Measurements from ENCODE around the gene HLA-DRB1. TPM values are rescaled to one million over a fixed set of nuclear protein-coding genes. Genes with fewer than 3 reads are reported as not detected.
A peak's percentile ranks its signal among the peaks of the same experiment; 100 is the strongest.
"Not testable (repeated sequence)": the region's sequence is repeated elsewhere in the genome, so short reads cannot be mapped to it uniquely, and the experiment has no call there.

HLA-DRB1 gene
- total RNA-seq, 1 experiment from 2014 or later: 1.4 TPM

- DNase-seq (ENCODE audit: low spot score): no peak
- POLR2A ChIA-PET: interaction anchor here (0.5 kb wide), 1 partner anchor 697 kb away, joined by 3 read pairs; no protein-coding TSS in a partner anchor
- no peak for TF ChIP-seq NR3C1 (CRISPR knock-in tag; conservative IDR thresholded peaks at IDR 0.05; ENCODE audit: low read depth)
- TF ChIP-seq JAZF1 (CRISPR knock-in tag; IDR thresholded peaks at IDR 0.05): no peak
- no peak for TF ChIP-seq ATF3 (CRISPR knock-in tag; conservative IDR thresholded peaks at IDR 0.05)
- no peak for TF ChIP-seq ZNF532 (CRISPR knock-in tag; IDR thresholded peaks at IDR 0.05; ENCODE audit: borderline replicate concordance)
- no peak for TF ChIP-seq ZNF138 (CRISPR knock-in tag; conservative IDR thresholded peaks at IDR 0.05)
- TF ChIP-seq PRDM15 (CRISPR knock-in tag; IDR thresholded peaks at IDR 0.05): no peak
- TF ChIP-seq NFE2L1 (CRISPR knock-in tag; IDR thresholded peaks at IDR 0.05): no peak
- TF ChIP-seq RORB (CRISPR knock-in tag; IDR thresholded peaks at IDR 0.05): no peak
Measured at GRCh38 chr6:32637219-32637880, 47.7 kb upstream of the HLA-DRB1 start, which contains the start of gene HLA-DQA1. Gene HLA-DQA1 (plus strand): TSS chr6:32637406. CDS start chr6:32637459, 53 bp downstream.

GRCh38 chr6:32635526-32636123 lies 46.0 kb upstream of the HLA-DRB1 start:
- no peak for DNase-seq (ENCODE audit: low spot score)
- TF ChIP-seq FOXK1 (CRISPR knock-in tag; IDR thresholded peaks at IDR 0.05) (no peak), CTCF (IDR thresholded peaks at IDR 0.05) (no peak), STAT6 (CRISPR knock-in tag; conservative IDR thresholded peaks at IDR 0.05; ENCODE audit: low read depth) (no peak), NR3C1 (CRISPR knock-in tag; conservative IDR thresholded peaks at IDR 0.05; ENCODE audit: low read depth) (no peak), IRF2 (CRISPR knock-in tag; IDR thresholded peaks at IDR 0.05; ENCODE audit: borderline replicate concordance, low read depth) (no peak), PREB (CRISPR knock-in tag; IDR thresholded peaks at IDR 0.05; ENCODE audit: borderline replicate concordance) (no peak), MAX (CRISPR knock-in tag; IDR thresholded peaks at IDR 0.05) (no peak), ZNF219 (CRISPR knock-in tag; IDR thresholded peaks at IDR 0.05; ENCODE audit: borderline replicate concordance) (no peak)
- Mint-ChIP-seq H3K36me3 (no peaks in the 10 kb centered on the region), H3K27me3 (ENCODE audit: low read depth) (peaks cover 7% of the 10 kb centered on the region), H3K4me3 (no peak overlapping the region), H3K9me3 (no peaks in the 10 kb centered on the region), H3K4me1 (no peaks in the 10 kb centered on the region), H3K27ac (no peak overlapping the region)
- ChIA-PET CTCF (no interaction called here), POLR2A (no interaction called here)
- no peak for ATAC-seq

More at GRCh38 chr6:32637219-32637880, 47.7 kb upstream of the HLA-DRB1 start, which contains the start of gene HLA-DQA1:
- H3K9me3 Mint-ChIP-seq: no peaks in the 10 kb centered on the region
- no peak within 1 kb of the TSS for H3K4me3 Mint-ChIP-seq
- ATAC-seq: peak; percentile 30; the same call in 1 of the 2 replicates
- H3K36me3 Mint-ChIP-seq: no peaks in the 10 kb centered on the region
- H3K4me1 Mint-ChIP-seq: no peaks in the 10 kb centered on the region
- H3K27me3 Mint-ChIP-seq (ENCODE audit: low read depth): peaks cover 20% of the 10 kb centered on the region
- no peak within 1 kb of the TSS for H3K27ac Mint-ChIP-seq
- CTCF ChIA-PET: no interaction called here

- DNase-seq (ENCODE audit: low spot score); H3K4me1 Mint-ChIP-seq; POLR2A ChIA-PET; H3K36me3 Mint-ChIP-seq; H3K4me3 Mint-ChIP-seq; ATAC-seq; H3K27me3 Mint-ChIP-seq (ENCODE audit: low read depth); H3K9me3 Mint-ChIP-seq; CTCF ChIA-PET; H3K27ac Mint-ChIP-seq: not testable (repeated sequence)
Measured at GRCh38 chr6:32629793-32630192, 40.1 kb upstream of the HLA-DRB1 start.
